Lung (tissue), 13 donors: Measurements from ENCODE around the gene GIGYF2. TPM values are rescaled to one million over a fixed set of nuclear protein-coding genes. Genes with fewer than 3 reads are reported as not detected.
"Not testable (repeated sequence)": the region's sequence is repeated elsewhere in the genome, so short reads cannot be mapped to it uniquely, and the experiment has no call there.

Experiments
- ATAC-seq: fragments of 200-7000 bp; cut with Tn5 transposase; one replicate; pipeline ENCODE4 v1.9.1; 2020; ENCODE audit warnings: moderate number of reproducible peaks; ENCODE audit not compliant: insufficient read depth, low FRiP score
- DNase-seq, 3 donors: peaks; one replicate each; pipeline ENCODE4 v3.0.0-alpha.2; 2013 to 2017
- H3K27ac ChIP-seq, 2 donors: one replicate each; pipeline ENCODE4 v1.5.1; 2013; ENCODE audit warnings: mild to moderate bottlenecking in 2 of 2, moderate library complexity in 2 of 2, control low read depth in 1 of 2, inconsistent platforms in 1 of 2, low read depth in 1 of 2, low read length in 1 of 2
- H3K27me3 ChIP-seq, 3 donors: one replicate each; pipeline ENCODE4 v1.5.1; 2013; ENCODE audit warnings: low read length in 2 of 3; ENCODE audit not compliant: control insufficient read depth in 3 of 3, insufficient read depth in 3 of 3
- H3K36me3 ChIP-seq, 4 donors: one replicate each; pipeline ENCODE4 v1.5.1; 2013; ENCODE audit warnings: low read length in 4 of 4, mild to moderate bottlenecking in 1 of 4, moderate library complexity in 1 of 4; ENCODE audit not compliant: control insufficient read depth in 4 of 4, insufficient read depth in 4 of 4
- H3K4me1 ChIP-seq, 5 donors: one replicate each; pipeline ENCODE4 v1.5.1; 2013; ENCODE audit warnings: low read length in 5 of 5, mild to moderate bottlenecking in 2 of 5, moderate library complexity in 1 of 5; ENCODE audit not compliant: control insufficient read depth in 5 of 5, insufficient read depth in 5 of 5
- H3K4me3 ChIP-seq: one replicate; pipeline ENCODE4 v1.5.1; 2013; ENCODE audit warnings: mild to moderate bottlenecking, control low read depth, moderate library complexity
- H3K9ac ChIP-seq, 2 donors: one replicate each; pipeline ENCODE4 v1.5.1; 2013; ENCODE audit warnings: low read length in 2 of 2, control low read depth in 1 of 2; ENCODE audit not compliant: insufficient read depth in 1 of 2
- H3K9me3 ChIP-seq, 4 donors: one replicate each; pipeline ENCODE4 v1.5.1; 2013; ENCODE audit warnings: low read length in 3 of 4, mild to moderate bottlenecking in 1 of 4, moderate library complexity in 1 of 4; ENCODE audit not compliant: control insufficient read depth in 4 of 4, insufficient read depth in 3 of 4
- WGBS, 2 donors: extraction: QIAGEN DNeasy Blood & Tissue Kit; methylation state at CpG; one replicate each; pipeline ENCODE4 v1.1.7; 2013; 5-methylcytosine and 5-hydroxymethylcytosine counted together
- polyA plus RNA-seq, 2 donors: library from polyadenylated mRNA; stranded (reverse); fragments of 200-250 nt; gene quantifications; one replicate each; pipeline ENCODE4 v1.2.1, GENCODE V29; 2013
- small RNA-seq: library from RNA; depleted of rRNA; stranded (forward); fragments of <200 nt; gene quantifications from one replicate; pipeline ENCODE3, GENCODE V24; 2014; ENCODE audit warnings: low replicate concordance
- total RNA-seq, 2 donors: library from RNA; depleted of rRNA in 1 of 2; stranded (reverse); fragments of >200 nt in 1 of 2; gene quantifications; one replicate each; pipeline ENCODE4 v1.2.1, GENCODE V29; 2014 to 2021
- TF ChIP-seq, protein P1 (sequence below): IDR thresholded peaks from 2 replicates; pipeline ENCODE4 v1.5.1; 2012; ENCODE audit warnings: mild to moderate bottlenecking; ENCODE audit errors: control extremely low read depth, extremely low read depth
- donor health status: control.
- donor health status: control.
- donor health status: Bipolar disorder and iron deficiency.
- donor health status: healthy.
- donor health status: DM: yes; HTN: yes; CAD: no.

The GIGYF2 gene
- total and polyA plus RNA-seq, 4 donors: 15.9 to 145 (median 37.3) TPM

DNA sequence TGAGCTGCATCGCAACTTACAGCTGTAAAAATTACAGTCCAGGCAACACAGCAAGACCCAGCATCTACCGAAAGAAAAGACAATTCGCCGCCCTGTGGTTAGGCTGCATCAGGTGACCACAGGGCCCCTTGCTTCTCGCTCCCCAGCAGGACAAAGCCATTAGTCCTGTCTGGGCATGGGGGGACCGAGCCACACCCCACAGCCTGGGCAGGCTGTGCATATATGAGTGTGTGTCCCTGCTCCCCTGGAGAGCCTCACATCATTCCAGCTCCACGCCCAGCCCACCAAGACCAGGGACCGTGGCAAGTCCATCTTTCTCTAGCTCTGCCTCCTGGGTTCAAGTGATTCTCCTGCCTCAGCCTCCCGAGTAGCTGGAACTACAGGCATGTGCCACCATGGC lies 206.9 kb downstream of the GIGYF2 start:
- H3K4me3 ChIP-seq: no peak overlapping the region
- H3K36me3 ChIP-seq: no peaks in the 10 kb centered on the region
- TF ChIP-seq, protein P1, sequence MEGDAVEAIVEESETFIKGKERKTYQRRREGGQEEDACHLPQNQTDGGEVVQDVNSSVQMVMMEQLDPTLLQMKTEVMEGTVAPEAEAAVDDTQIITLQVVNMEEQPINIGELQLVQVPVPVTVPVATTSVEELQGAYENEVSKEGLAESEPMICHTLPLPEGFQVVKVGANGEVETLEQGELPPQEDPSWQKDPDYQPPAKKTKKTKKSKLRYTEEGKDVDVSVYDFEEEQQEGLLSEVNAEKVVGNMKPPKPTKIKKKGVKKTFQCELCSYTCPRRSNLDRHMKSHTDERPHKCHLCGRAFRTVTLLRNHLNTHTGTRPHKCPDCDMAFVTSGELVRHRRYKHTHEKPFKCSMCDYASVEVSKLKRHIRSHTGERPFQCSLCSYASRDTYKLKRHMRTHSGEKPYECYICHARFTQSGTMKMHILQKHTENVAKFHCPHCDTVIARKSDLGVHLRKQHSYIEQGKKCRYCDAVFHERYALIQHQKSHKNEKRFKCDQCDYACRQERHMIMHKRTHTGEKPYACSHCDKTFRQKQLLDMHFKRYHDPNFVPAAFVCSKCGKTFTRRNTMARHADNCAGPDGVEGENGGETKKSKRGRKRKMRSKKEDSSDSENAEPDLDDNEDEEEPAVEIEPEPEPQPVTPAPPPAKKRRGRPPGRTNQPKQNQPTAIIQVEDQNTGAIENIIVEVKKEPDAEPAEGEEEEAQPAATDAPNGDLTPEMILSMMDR: no peak
- H3K27ac ChIP-seq: no peak overlapping the region
- H3K9ac ChIP-seq: no peak overlapping the region
- WGBS, 2 donors: 85 to 87% methylated on average over 9 of the region's 9 CpGs
- DNase-seq (no peak), ATAC-seq (no peak)
- H3K4me1 ChIP-seq: peaks cover 0 to 8% (median 0%) of the 10 kb centered on the region in 5 donors
- H3K9me3 ChIP-seq: no peaks in the 10 kb centered on the region
- H3K27me3 ChIP-seq: peaks cover 0 to 3% (median 0%) of the 10 kb centered on the region in 3 donors

DNA sequence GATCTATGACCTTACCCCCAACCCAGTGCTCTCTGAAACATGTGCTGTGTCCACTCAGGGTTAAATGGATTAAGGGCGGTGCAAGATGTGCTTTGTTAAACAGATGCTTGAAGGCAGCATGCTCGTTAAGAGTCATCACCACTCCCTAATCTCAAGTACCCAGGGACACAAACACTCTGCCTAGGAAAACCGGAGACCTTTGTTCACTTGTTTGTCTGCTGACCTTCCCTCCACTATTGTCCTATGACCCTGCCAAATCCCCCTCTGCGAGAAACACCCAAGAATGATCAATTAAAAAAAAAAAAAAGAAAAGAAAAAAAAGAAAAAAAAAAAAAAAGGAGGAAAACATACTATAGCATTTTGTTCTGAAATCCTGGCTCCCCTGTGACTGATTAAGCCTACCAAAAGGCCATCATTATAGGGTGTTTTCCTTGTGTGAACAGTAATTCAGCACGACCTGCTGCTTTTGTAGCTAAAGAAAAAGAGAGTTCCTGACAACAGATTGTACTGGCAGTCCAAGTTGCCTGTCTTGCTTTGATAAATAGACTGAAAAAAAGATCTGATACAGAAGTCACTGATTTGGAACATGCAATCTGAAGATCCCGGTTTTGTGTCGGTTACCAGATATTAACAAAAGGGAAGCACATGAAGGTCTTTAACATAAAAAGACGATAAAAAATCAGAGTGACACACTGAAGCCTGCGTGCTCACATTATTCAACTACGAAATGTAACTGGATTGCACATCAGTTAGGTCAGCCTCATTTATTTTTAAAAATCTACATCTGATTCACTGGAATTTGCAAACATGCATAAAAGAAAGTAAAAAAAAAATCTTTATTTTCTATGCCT lies 210.0 kb downstream of the GIGYF2 start:
- not testable (repeated sequence) for H3K27me3 ChIP-seq, H3K9me3 ChIP-seq, ATAC-seq, H3K36me3 ChIP-seq, H3K9ac ChIP-seq, H3K4me1 ChIP-seq, H3K27ac ChIP-seq, H3K4me3 ChIP-seq
- DNase-seq: peak in 1 of 3 donors; percentile 3
- 53 to 83% methylated on average over 8 of the region's 10 CpGs for WGBS, 2 donors

- not testable (repeated sequence) for H3K9ac ChIP-seq, H3K4me3 ChIP-seq, H3K27ac ChIP-seq, H3K36me3 ChIP-seq, H3K9me3 ChIP-seq, H3K4me1 ChIP-seq, DNase-seq, H3K27me3 ChIP-seq, ATAC-seq
- 94 to 95% methylated on average over 9 of the region's 9 CpGs for WGBS, 2 donors
These were observed 210.6 kb downstream of the GIGYF2 start for GRCh38 chr2:232907718-232908085.

DNA sequence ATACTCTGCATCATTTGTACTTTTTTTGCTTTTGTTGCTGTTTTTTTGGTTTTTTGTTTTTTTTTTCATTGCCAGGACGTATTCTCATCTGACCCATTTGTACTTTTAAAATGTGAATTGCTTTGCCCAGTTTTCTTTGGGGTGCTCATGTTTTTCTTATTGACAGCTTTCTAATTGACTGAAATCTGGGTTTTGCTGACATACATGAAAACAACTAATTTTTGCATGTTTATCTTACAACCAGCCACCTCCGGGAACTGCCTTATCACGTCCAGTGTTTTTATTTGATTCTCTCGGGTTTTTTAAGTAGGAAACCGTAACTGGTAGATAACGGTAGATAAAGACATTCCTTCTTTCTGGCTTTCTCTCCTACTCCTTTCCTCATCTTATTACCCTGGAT lies 211.6 kb downstream of the GIGYF2 start:
- Histone ChIP-seq H3K9me3 (peaks cover 0 to 5% (median 1%) of the 10 kb centered on the region in 4 donors), H3K27me3 (peaks cover 0 to 3% (median 0%) of the 10 kb centered on the region in 3 donors), H3K27ac (no peak overlapping the region), H3K36me3 (no peaks in the 10 kb centered on the region), H3K9ac (no peak overlapping the region), H3K4me1 (no peaks in the 10 kb centered on the region), H3K4me3 (no peak overlapping the region)
- 55 to 74% methylated on average over 6 of the region's 6 CpGs for WGBS, 2 donors
- ATAC-seq: no peak
- TF ChIP-seq, protein P1: no peak
- no peak for DNase-seq

Small RNAs within 50 kb of the gene (small RNA-seq; reads per million reads assigned to genes)
- gene RF00019: not detected
- 1.8 reads per million, percentile 90 among the genes with 10 or more reads in this experiment for gene RN7SL359P
- gene RNU6-107P: not detected

Other genes with a start within 250 kb of the GIGYF2 start
- not detected for gene ALPI, start 241.2 kb upstream of the GIGYF2 start, total RNA-seq
- not detected for gene ALPI, start 241.2 kb upstream of the GIGYF2 start, polyA plus RNA-seq
- under 1 TPM; 0.09 to 0.31 TPM for gene ECEL1, start 209.5 kb upstream of the GIGYF2 start, total RNA-seq
- gene ECEL1, start 209.5 kb upstream of the GIGYF2 start, polyA plus RNA-seq: under 1 TPM; 0.14 to 0.35 TPM
- gene PRSS56, start 176.9 kb upstream of the GIGYF2 start, total RNA-seq: not detected
- gene PRSS56, start 176.9 kb upstream of the GIGYF2 start, polyA plus RNA-seq: not detected
- not detected for gene CHRND, start 171.2 kb upstream of the GIGYF2 start, total RNA-seq
- not detected for gene CHRND, start 171.2 kb upstream of the GIGYF2 start, polyA plus RNA-seq
- not detected for gene CHRNG, start 157.6 kb upstream of the GIGYF2 start, total RNA-seq
- gene CHRNG, start 157.6 kb upstream of the GIGYF2 start, polyA plus RNA-seq: not detected
- gene TIGD1, start 146.8 kb upstream of the GIGYF2 start, total RNA-seq: 1 to 10 TPM; 3.5 to 6.0 TPM
- 1 to 10 TPM; 2.0 to 5.5 TPM for gene TIGD1, start 146.8 kb upstream of the GIGYF2 start, polyA plus RNA-seq
- 10 to 100 TPM; 43.7 to 63.6 TPM for gene EIF4E2, start 146.6 kb upstream of the GIGYF2 start, total RNA-seq
- gene EIF4E2, start 146.6 kb upstream of the GIGYF2 start, polyA plus RNA-seq: 10 to 100 TPM; 68.3 to 77.7 TPM
- gene EFHD1, start 63.7 kb upstream of the GIGYF2 start, total RNA-seq: 1 to 10 TPM; 2.2 to 8.6 TPM
- gene EFHD1, start 63.7 kb upstream of the GIGYF2 start, polyA plus RNA-seq: 1 to 10 TPM; 2.3 to 7.4 TPM
- 1 to 10 TPM in 1 of 2 donors, not detected in 1; 1.8 TPM for gene KCNJ13, start 79.2 kb downstream of the GIGYF2 start, total RNA-seq
- not detected for gene KCNJ13, start 79.2 kb downstream of the GIGYF2 start, polyA plus RNA-seq
- gene SNORC, start 172.9 kb downstream of the GIGYF2 start, total RNA-seq: 1 to 10 TPM in 1 of 2 donors, under 1 TPM in 1; 0.97 to 2.1 TPM
- 1 to 10 TPM in 1 of 2 donors, under 1 TPM in 1; 0.63 to 1.6 TPM for gene SNORC, start 172.9 kb downstream of the GIGYF2 start, polyA plus RNA-seq